HG02623 (cell line): ENCODE results near the gene KSR1.
"Not testable (repeated sequence)": the region's sequence is repeated elsewhere in the genome, so short reads cannot be mapped to it uniquely, and the experiment has no call there.

Source experiments
- ATAC-seq: cut with Tn5 transposase; IDR thresholded peaks from one replicate; pipeline ENCODE4 v1.9.1; 2021; ENCODE audit warnings: moderate library complexity; ENCODE audit not compliant: unreplicated experiment

Gene KSR1

DNA sequence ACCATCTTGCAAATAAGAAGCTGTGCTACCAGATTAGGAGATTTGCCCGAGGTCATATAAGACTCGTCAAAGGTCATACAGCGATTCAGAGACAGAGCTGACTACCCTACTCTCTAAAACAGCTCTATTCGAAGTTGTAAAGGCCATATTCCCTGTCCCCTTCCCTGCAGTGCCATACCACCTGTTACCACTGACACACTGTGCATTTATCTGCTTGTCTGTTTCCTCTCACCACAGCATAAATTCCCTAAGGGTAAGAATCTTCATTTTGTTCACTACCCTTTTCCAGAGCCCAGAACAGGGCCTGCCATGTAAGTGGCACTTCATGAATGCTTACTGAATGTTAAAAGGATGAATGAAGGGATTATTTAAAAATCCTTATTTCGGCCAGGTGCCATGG, 3.4 kb upstream of the KSR1 start:
- no peak for ATAC-seq

DNA sequence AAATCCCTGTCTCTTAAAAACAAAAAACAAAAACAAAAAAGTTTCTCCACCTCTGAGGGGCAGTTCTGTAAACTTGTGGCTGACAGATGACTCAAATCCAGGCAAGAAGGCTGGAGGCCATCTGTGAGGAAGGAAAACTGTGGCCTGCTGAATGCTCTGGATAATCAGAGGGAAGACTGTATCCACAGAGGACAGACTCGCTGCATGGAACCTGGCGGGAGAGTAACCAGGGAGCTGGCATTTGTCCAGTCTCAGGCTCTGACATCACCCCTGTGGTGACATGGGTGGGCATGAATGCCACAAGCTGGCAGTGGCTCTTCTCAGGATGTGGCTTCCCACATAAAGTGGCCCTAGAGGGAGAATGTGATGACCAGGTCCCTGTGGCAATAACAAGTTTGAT, 2.8 kb upstream of the KSR1 start:
- ATAC-seq: no peak

DNA sequence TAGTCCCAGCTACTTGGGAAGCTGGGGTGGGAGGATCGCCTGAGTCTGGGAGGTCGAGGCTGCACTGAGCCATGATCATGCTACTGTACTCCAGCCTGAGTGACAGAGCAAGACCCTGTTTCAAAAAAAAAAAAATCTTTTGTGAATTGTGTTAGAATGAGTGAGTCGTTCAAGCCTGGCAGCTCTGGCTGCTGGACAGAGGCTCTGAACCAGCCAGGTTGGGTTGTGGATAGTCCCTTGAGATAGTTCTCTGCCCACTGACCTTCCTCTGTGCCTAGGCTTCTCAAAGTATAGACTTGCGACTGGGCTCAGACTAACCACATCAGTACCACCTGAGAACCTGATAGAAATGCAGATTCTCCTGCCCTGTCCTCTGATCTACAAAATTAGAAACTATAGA, 2.2 kb upstream of the KSR1 start:
- ATAC-seq: no peak

DNA sequence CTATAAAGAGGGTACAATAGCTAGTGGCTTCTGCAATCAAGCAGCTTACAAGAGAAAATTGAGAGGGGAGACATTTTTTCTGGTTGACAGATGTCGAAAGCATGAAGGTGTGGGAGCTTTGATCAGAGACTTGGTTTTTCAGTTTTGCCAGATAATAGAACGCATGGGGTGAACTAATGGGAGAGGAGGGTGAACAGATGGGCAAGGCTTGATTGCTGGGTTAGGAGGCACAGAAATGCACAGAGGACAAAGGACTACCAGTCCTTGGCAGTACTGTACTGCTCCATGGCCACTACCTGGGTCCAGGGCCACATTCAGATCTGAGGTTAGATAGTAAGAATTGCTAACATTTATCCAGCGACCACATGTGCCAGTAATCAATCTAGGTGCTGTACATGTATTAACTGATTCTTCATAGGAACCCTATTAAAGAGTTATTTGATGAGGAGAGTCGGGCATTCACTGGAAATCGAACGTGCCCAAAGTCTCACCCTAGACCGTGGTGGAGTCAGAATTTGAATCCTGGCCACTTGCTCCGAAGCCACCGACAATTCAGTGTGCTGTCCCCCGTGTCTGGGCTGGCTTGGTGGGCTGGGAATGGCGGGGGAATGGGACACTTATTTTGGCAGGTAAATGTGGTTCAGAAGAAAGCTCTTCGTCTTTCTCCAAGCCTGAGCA, 873 bp upstream of the KSR1 start:
- no peak for ATAC-seq

DNA sequence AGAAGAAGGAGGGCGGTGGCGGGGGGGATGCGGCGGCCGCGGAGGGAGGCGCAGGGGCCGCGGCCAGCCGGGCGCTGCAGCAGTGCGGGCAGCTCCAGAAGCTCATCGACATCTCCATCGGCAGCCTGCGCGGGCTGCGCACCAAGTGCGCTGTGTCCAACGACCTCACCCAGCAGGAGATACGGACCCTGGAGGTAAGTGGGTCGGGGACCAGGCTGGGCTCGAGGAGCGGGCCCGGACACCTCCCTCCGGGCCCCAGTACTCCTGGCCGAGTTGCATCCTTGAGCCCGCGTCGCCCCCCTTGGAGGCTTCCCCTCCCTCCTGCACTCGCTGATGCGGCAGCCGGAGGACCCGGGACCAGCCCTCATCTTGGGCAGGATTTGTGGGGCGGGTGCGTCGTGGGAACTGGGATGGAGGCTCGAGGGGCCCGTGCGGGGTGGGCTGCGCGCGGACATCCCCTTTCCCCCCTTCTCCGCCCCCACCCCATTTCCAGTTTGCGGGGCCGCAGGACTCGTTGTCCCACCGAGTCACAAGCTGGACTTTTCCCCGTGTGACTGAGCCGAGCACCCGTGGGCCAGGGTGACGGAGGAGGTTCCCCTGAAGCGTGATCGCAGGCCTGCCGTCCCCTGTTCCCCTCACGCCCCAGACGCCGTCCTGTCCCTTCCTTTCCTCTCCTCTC, 572 bp downstream of the KSR1 start:
- ATAC-seq: no peak

DNA sequence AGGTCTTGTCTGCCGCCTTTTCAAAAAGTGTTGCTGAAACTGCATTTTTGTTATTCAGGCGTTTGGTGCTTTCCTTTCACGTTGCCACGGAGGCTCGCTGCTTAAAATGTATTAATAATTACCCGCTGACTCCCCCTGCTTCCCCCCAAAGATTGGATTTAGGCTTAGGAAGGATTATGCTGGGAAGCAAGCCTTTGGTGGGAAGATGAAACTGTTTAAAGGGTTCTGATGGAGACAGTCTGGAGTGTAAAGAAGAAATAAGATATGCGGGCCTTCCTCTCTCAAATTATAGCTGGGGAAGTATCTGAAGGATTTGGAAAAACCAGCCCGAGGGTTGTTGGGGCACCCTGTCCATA, 1.1 kb downstream of the KSR1 start:
- ATAC-seq: no peak

DNA sequence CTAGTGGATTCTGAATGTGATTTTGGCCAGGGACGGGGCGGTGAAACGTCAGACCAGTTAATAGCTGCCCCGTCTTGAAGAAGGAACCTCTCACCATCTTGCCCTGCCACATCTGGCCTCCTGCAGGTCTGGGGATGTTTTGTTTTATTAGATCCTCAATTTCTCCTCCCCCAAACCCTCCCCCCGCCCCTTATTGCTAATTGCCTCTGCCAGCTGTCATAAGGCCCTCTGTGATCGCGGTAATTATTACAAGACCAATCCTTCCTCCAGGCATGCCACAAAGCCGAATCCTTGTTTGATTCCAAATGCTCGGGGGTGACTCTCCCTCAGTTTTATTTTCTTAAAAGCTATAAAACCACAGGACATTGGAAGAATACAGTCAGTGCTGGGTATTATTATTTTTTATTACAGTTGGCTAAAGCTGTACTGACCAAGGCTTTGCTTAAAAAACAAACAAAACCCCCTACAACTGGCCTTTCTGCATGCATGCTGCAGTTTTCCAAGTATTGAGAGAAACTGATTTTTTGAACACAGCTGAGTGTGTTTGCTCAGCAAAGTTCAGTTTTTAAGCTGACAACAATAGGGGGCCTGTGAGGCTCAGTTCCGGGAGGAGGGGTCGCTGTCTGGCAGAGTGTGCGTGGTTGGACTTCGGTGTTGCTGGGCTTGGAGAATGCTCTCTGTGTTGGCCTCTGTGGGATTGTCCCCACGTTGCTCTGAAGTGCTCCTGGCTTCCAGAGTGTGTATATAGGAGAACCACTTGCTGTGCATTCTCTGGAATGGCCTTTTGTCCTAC, 1.7 kb downstream of the KSR1 start:
- no peak for ATAC-seq

DNA sequence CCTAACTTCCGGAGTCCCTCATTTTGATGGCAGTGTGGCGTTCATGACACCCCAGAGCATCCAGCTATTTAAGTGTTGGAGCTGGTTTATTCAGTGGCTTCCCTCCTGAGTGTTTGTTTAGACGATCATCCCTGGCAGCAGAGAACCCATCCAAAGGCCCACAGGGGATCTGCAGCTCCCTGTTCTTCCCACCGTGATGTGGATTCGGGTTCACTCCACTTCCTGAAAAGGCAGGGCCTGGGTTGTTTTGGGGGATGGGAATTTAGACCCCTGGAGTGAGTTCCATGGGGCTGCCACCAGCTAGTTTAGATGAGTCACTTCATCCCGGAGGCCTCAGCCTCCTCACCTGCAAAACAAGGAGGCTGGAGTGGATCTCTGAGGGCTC, 2.3 kb downstream of the KSR1 start:
- no peak for ATAC-seq

DNA sequence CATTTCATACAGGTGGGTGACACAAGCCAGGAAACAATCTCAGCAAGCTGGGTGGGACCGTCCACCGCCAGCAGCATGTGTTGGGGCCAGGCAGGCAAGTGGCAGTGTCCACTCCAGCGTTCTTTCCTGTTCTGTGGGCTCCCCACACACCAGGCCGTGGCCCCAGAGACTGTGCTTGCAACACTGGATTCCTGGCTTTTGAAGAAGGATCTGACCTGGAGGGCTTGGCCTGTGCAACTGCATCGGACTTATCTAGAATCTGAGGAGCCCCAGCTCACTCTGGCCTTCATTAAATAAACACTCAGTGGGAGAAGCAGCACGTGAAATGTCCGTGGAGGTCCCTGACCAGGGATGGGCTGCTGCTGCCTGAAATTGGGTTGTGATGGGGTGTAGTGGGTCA, 3.2 kb downstream of the KSR1 start:
- ATAC-seq: no peak

DNA sequence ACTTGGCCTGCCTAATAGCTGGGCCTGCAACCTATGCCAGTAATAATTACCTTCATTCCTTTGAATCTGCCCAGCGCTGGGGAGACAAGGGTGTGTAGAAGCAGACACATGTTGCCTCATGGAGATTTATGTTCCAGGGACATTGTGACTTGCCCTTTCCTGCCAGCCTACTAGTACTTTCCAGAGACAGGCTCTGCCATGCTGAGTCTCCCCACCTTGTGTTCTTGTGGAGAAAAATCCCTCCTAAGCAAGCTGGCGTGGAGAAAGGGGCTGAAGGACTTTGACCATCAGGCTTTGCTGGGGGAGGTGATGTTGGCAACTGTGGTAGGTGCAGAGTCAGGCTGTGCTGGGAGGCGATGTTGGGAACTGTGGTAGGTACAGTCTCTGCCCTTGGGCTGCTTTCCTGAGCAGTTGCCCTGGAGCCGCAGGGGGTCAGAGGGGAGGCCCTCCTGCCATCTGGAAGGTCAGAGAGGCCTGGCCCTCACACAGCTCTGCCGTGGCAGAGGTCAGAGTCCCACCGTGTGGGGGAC, 4.0 kb downstream of the KSR1 start:
- no peak for ATAC-seq

DNA sequence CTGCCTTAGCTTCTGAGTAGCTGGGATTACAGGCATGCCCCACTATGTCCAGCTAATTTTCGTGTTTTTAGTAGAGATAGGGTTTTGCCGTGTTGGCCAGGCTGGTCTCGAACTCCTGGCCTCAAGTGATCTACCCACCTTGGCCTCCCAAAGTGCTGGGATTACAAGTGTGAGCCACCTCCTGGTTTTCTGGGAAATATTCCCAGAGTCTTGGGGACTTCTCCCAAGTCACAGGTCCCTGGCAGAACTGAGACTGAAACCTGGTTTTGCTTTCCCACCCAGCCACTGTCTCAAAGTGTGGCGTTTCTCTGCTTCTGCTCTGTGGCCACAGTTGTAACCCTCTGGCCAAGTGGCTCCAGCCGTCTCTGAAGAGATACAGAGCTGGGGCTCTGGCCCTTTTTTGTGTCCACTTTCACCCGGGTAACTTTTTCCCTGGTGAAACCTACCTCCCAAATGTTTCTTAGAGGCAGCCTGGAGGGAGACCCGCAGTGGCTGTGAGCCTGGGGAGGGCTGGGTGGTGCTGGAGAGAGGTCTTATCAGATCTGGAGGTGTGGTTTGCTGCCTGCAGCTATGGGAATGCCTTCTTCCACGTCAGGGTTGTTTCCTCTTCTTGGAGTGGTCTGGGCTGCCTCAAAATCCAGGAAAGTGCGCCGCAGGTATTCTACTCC, 5.1 kb downstream of the KSR1 start:
- ATAC-seq: no peak

DNA sequence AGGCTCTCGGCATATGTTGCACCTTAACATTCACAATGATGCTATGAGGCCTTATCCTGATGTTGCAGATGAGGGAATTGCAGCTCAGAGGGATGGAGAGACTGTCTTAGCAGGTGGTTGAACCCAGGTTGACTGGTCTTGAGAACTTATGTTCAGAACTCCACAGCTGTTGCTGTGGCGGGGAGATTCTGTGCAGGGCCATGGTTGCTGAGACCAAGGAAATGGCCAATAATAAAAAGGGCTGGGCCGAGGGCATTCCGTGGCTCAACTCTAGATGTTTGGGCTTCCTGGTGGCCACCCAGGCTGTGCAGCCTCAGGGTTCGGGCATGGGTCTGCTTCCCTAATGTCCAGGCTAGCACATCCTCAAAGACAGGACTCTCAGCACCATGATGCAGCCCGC, 5.9 kb downstream of the KSR1 start:
- no peak for ATAC-seq

DNA sequence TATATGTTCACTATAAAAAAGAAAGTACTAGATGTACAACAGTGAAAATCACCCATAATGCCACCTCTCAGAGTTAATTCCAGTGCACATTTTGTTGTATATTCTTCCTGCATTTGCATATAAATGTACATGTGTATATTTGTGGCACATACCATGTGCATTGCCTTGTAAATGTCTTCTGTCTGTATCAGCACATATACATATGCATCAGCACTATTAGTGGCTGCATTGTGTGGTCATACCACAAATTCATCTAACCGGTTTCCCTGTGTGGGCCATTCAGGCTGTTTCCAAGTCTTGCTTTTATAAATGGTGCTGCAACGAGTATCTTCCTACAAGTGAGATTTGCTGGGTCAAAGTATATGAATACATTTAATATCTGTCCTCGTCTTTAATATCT, 6.5 kb downstream of the KSR1 start:
- no peak for ATAC-seq

DNA sequence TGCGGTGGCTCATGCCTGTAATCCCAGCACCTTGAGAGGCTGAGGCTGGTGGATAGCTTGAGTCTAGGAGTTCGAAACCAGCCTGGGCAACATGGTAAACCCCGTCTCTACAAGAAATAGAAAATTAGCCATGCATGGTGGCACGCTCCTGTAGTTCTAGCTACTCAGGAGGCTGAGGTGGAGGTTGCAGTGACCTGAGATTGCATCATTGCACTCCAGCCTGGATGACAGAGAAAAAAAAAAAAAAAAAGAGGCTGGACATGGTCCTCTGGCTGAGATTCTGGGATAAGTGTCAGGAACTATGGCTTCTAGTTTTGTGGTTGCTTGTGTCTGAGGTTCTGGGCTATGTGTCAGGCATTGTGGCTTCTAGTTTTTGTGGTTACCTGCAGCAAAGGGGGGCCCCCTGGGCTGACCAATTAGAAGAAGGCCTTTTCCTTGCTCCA, 7.0 kb downstream of the KSR1 start:
- no peak for ATAC-seq

DNA sequence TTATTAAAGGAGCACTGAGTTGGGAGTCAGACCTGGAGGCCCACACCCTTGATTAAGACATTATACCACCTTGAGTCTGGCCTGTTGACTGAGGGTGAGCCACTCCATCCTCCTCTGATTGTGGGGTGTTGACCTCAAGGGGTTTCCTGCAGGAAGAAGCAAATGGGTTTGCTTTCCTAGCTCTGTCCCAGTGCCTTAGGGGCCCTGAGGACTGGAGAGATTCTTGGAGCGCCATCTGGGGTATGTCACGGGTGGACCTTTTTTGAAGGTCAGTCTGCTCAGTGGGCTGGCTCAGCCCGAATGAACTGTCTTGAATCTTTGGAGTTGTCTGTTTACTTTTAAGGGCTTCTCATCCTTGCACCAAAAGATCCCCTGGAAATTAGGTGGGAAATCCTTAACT, 7.8 kb downstream of the KSR1 start:
- not testable (repeated sequence) for ATAC-seq

DNA sequence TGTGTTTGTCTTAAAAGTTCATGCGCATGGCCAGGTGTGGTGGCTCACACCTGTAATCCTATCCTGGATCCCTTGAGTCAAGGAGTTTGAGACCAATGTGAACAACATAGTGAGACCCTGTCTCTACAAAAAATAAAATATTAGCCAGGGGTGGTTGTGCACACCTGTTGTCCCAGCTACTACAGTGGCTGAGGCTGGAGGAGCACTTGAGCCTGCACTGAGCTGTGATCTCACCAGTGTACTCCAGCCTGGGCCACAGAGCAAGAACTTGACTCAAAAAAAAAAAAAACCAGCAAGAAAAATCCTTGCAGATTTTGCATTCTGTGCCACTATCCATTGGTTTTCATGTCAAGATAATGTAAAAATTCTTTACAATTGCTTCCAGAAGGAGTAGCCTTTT, 8.2 kb downstream of the KSR1 start:
- no peak for ATAC-seq

DNA sequence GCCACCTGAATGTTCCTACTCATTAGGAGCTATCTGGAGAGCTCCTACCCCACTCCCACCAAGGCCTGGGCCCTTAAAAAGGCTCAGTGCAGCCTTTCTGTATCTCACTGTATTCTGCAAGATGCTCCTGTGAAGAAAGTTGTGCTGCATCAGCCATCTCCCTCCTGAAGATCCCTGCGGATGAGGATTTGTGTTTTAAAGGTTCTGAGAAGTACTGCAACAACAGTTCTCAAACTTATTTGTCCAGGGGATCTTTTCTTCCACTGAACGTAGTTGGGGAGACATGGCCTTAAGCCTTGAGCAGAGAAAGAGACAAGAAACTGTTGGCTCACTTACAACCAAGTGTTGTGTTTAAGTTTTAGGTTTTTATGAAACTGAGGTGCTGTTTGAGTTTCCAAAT, 9.6 kb downstream of the KSR1 start:
- not testable (repeated sequence) for ATAC-seq

DNA sequence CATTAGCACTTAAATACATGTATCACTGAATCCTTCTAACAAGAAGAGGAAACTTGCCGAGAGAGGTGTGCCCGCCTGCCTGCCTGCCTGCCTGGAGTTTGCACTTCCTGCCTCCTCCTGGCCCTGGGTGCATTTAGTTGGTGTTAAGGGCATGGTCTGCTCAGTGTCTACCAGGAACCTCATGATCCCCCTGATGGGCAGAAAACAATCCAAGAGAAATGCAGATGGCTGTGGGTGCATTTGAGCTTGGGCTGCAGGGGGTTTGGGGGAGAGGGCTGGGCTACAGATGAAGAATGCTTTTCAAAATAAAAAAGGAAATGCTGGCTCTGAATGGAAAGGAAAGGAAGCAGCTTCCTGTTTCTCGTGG, 10.1 kb downstream of the KSR1 start:
- ATAC-seq: no peak

DNA sequence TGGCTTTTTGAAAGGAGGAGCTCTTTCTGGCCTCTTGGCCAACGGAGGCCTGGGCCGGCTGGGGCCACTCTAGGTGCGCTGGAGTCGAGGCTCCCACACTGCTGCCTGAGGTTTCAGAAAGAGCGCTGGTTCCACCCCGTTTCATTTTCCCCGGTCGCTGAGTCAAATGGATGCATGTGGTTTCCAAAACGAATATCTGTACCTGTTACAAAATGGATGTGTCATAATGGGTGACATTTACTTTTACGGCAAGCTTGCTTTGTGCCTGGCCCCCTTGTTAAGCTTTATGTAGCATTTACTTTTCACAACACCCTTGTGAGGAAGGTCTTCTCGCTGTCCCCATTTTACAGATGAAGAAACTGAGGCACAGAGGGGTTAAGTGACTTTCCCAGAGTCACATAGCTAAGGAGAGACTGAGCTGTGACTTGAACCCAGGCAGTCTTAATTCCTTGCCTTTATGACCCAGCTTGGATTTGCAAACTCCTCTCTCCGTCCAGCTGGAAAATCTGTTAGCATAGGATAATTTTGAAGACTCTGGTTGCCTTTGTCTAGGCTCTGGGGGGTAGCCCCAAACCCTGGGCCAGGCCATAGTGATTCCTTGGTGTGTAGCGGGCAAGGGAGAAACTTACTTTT, 10.6 kb downstream of the KSR1 start:
- peak; percentile 62 for ATAC-seq

DNA sequence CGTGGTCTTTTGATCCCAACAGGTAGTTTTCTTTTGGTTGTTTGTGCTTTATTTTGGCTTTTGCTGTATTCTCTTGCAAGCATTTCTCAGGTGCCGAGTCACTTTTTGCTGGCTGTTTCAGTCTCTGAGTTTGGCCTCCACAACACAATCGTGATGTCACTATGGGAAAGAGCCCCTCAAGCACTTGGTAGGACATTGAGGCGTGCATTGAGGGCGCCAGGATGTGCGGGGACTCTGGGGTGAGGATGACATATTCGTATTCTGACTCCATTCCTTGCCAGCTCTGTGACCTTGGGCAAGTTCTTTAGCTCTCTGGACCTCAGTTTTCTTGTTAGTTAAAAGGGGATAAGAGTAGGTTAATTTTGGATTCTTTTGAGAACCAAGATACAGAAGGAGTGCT, 13.0 kb downstream of the KSR1 start:
- ATAC-seq: no peak
